Thyroid gland (tissue), 4 donors: ENCODE measurements around the gene FNDC3B. TPM values are rescaled to one million over a fixed set of nuclear protein-coding genes. Genes with fewer than 3 reads are reported as not detected.

Source experiments
- DNase-seq, 2 donors: peaks; one replicate each; pipeline ENCODE4 v3.0.0-alpha.2; 2019
- H3K27ac ChIP-seq, 3 donors: fragments of 200-600 bp; sonication (generic); 1 replicate in 2 of 3; 2 replicates in 1 of 3; pipeline ENCODE4 v1.5.1; 2016 to 2019; ENCODE audit warnings: mild to moderate bottlenecking in 1 of 3, moderate library complexity in 1 of 3
- H3K27me3 ChIP-seq: fragments of 200-600 bp; sonication (generic); one replicate; pipeline ENCODE4 v1.5.1; 2019
- H3K36me3 ChIP-seq, 2 donors: fragments of 200-600 bp; sonication (generic); one replicate each; pipeline ENCODE4 v1.5.1; 2016 to 2019
- H3K4me1 ChIP-seq, 2 donors: fragments of 200-600 bp; sonication (generic); one replicate each; pipeline ENCODE4 v1.5.1; 2017 to 2019
- H3K4me3 ChIP-seq, 3 donors: fragments of 200-600 bp; sonication (generic); replicated peaks in 1 of 3; 1 replicate in 2 of 3; 2 replicates in 1 of 3; pipeline ENCODE4 v1.5.1; 2016; ENCODE audit warnings: mild to moderate bottlenecking in 1 of 3
- H3K9me3 ChIP-seq: fragments of 200-600 bp; sonication (generic); one replicate; pipeline ENCODE4 v1.5.1; 2017
- CTCF ChIP-seq, 6 experiments: fragments of 200-600 bp in 3 of 6; fragments of 450-650 bp in 3 of 6; sonication (generic) in 3 of 6; IDR thresholded peaks; one replicate each; pipeline ENCODE4 v1.5.1; 2016 to 2019; ENCODE audit warnings: antibody characterized with exemption in 6 of 6, mild to moderate bottlenecking in 2 of 6, inconsistent platforms in 1 of 6, moderate library complexity in 1 of 6
- POLR2A ChIP-seq, 2 donors: fragments of 450-650 bp; IDR thresholded peaks; one replicate each; pipeline ENCODE4 v1.6.1; 2017; ENCODE audit warnings: antibody characterized with exemption in 2 of 2, mild to moderate bottlenecking in 2 of 2, moderate library complexity in 1 of 2
- WGBS, 2 donors: methylation state at CpG; one replicate each; pipeline ENCODE4 v1.1.5; 2017; 5-methylcytosine and 5-hydroxymethylcytosine counted together
- intact Hi-C: fragments of 100-400 bp; cut with DNase I; formaldehyde crosslinking; loops from one replicate; pipeline ENCODE4 v1.15.1; 2023
- total RNA-seq, 4 donors: library from RNA; depleted of rRNA; stranded (reverse); fragments of >200 nt; gene quantifications; one replicate each; pipeline ENCODE4 v1.2.3, GENCODE V29; 2016

Gene FNDC3B
- total RNA-seq, 4 donors from 2014 or later: 118 to 172 (median 146) TPM

- WGBS, 2 donors: 76 to 80% methylated on average over 12 of the region's 12 CpGs
- no peak for DNase-seq
- Histone ChIP-seq H3K27ac (no peak overlapping the region), H3K4me1 (no peaks in the 10 kb centered on the region), H3K36me3 (no peaks in the 10 kb centered on the region), H3K27me3 (no peaks in the 10 kb centered on the region), H3K9me3 (no peaks in the 10 kb centered on the region), H3K4me3 (no peak overlapping the region)
- no peak for TF ChIP-seq POLR2A (IDR thresholded peaks at IDR 0.05)
- TF ChIP-seq CTCF (IDR thresholded peaks at IDR 0.05): no peak
- intact Hi-C loops: no loop called here
Measured at GRCh38 chr3:172404237-172404962, 365.0 kb downstream of the FNDC3B start.

GRCh38 chr3:172405914-172406313 lies 366.5 kb downstream of the FNDC3B start:
- intact Hi-C loops: no loop called here
- H3K9me3 ChIP-seq: no peaks in the 10 kb centered on the region
- WGBS, 2 donors: 89 to 90% methylated on average over 2 of the region's 2 CpGs
- TF ChIP-seq POLR2A (IDR thresholded peaks at IDR 0.05): no peak
- no peak for TF ChIP-seq CTCF (IDR thresholded peaks at IDR 0.05)
- no peaks in the 10 kb centered on the region for H3K36me3 ChIP-seq
- DNase-seq: no peak
- no peak overlapping the region for H3K27ac ChIP-seq
- H3K27me3 ChIP-seq: no peaks in the 10 kb centered on the region
- H3K4me1 ChIP-seq: no peaks in the 10 kb centered on the region
- no peak overlapping the region for H3K4me3 ChIP-seq

- no peaks in the 10 kb centered on the region for H3K27me3 ChIP-seq
- H3K4me3 ChIP-seq: no peak overlapping the region
- H3K9me3 ChIP-seq: no peaks in the 10 kb centered on the region
- DNase-seq: no peak
- no peak overlapping the region for H3K27ac ChIP-seq
- TF ChIP-seq CTCF (IDR thresholded peaks at IDR 0.05): no peak
- no peak for TF ChIP-seq POLR2A (IDR thresholded peaks at IDR 0.05)
- 88 to 89% methylated on average over 3 of the region's 3 CpGs for WGBS, 2 donors
- no peaks in the 10 kb centered on the region for H3K36me3 ChIP-seq
- H3K4me1 ChIP-seq: no peaks in the 10 kb centered on the region
- intact Hi-C loops: no loop called here
Measured at GRCh38 chr3:172407872-172408271, 368.5 kb downstream of the FNDC3B start.

- Histone ChIP-seq H3K4me3 (no peak overlapping the region), H3K36me3 (no peaks in the 10 kb centered on the region), H3K4me1 (no peaks in the 10 kb centered on the region), H3K27ac (no peak overlapping the region), H3K27me3 (no peaks in the 10 kb centered on the region), H3K9me3 (no peaks in the 10 kb centered on the region)
- intact Hi-C loops: no loop called here
- 59 to 78% methylated on average over 4 to 12 of the region's 13 CpGs for WGBS, 2 donors
- DNase-seq: no peak
- TF ChIP-seq POLR2A (IDR thresholded peaks at IDR 0.05) (no peak), CTCF (IDR thresholded peaks at IDR 0.05) (no peak)
Measured at GRCh38 chr3:172410702-172411477, 371.5 kb downstream of the FNDC3B start.

- no peaks in the 10 kb centered on the region for H3K27me3 ChIP-seq
- intact Hi-C loops: no loop called here
- no peaks in the 10 kb centered on the region for H3K4me1 ChIP-seq
- H3K27ac ChIP-seq: no peak overlapping the region
- no peak overlapping the region for H3K4me3 ChIP-seq
- no peaks in the 10 kb centered on the region for H3K36me3 ChIP-seq
- no peak for TF ChIP-seq CTCF (IDR thresholded peaks at IDR 0.05)
- TF ChIP-seq POLR2A (IDR thresholded peaks at IDR 0.05): no peak
- H3K9me3 ChIP-seq: no peaks in the 10 kb centered on the region
- 92 to 93% methylated on average over 5 to 6 of the region's 6 CpGs for WGBS, 2 donors
- no peak for DNase-seq
Measured at GRCh38 chr3:172411478-172411947, 372.1 kb downstream of the FNDC3B start.
